ENCODE measurements around the gene CCNY. TPM values are rescaled to one million over a fixed set of nuclear protein-coding genes. Genes with fewer than 3 reads are reported as not detected.

The CCNY gene
- total RNA-seq, 2 experiments from 2014 or later = 62.5 to 62.8 TPM

- ChIA-PET POLR2A (no interaction called here), CTCF (no interaction called here)
Observed at GRCh38 chr10:35329520-35329919, 6.8 kb upstream of the CCNY start.

GRCh38 chr10:35331894-35332640 lies 4.2 kb upstream of the CCNY start:
- CTCF ChIA-PET = no interaction called here
- POLR2A ChIA-PET = interaction anchor here (0.9 kb wide), 1 partner anchor 24 kb away, joined by 3 read pairs; no protein-coding TSS in a partner anchor

- CTCF ChIA-PET = no interaction called here
- POLR2A ChIA-PET = no interaction called here
Observed at GRCh38 chr10:35334297-35334696, 2.0 kb upstream of the CCNY start.

GRCh38 chr10:35335133-35336083 lies 901 bp upstream of the CCNY start:
- ChIA-PET CTCF (interaction anchor here (1.3 kb wide), 1 partner anchor 20 kb away, joined by 4 read pairs; no protein-coding TSS in a partner anchor), POLR2A (interaction anchor here (0.6 kb wide), 1 partner anchor 21 kb away, joined by 4 read pairs; no protein-coding TSS in a partner anchor)

- POLR2A ChIA-PET = interaction anchor here (0.5 to 0.8 kb wide), 2 partner anchors 47 to 141 kb away, joined by 3 read pairs; no protein-coding TSS in a partner anchor
- CTCF ChIA-PET = interaction anchor here (1.2 to 1.3 kb wide), 2 partner anchors 13 to 18 kb away, joined by 4 read pairs; no protein-coding TSS in a partner anchor
Observed at GRCh38 chr10:35336921-35337823, 863 bp downstream of the CCNY start.

GRCh38 chr10:35339942-35340341 lies 3.6 kb downstream of the CCNY start:
- CTCF ChIA-PET = interaction anchor here (0.8 to 1.4 kb wide), 3 partner anchors 9 to 13 kb away, joined by 3 to 4 read pairs (median 3); no protein-coding TSS in a partner anchor
- POLR2A ChIA-PET = interaction anchor here (0.6 to 1.2 kb wide), 3 partner anchors 9 to 42 kb away, joined by 3 to 6 read pairs (median 6); no protein-coding TSS in a partner anchor

GRCh38 chr10:35340975-35341374 lies 4.7 kb downstream of the CCNY start:
- ChIA-PET POLR2A (interaction anchor here (0.6 to 1.3 kb wide), 2 partner anchors 16 to 215 kb away, joined by 3 to 4 read pairs; no protein-coding TSS in a partner anchor), CTCF (interaction anchor here (1.4 kb wide), 1 partner anchor 12 kb away, joined by 4 read pairs; no protein-coding TSS in a partner anchor)

- CTCF ChIA-PET = interaction anchor here (0.9 kb wide), 1 partner anchor 14 kb away, joined by 3 read pairs; no protein-coding TSS in a partner anchor
- POLR2A ChIA-PET = interaction anchor here (1.3 kb wide), 1 partner anchor 15 kb away, joined by 4 read pairs; no protein-coding TSS in a partner anchor
Observed at GRCh38 chr10:35341521-35341920, 5.2 kb downstream of the CCNY start.

GRCh38 chr10:35342183-35342753 lies 6.0 kb downstream of the CCNY start:
- CTCF ChIA-PET = interaction anchor here (0.7 to 1.3 kb wide), 3 partner anchors 13 to 1958 kb away, joined by 3 to 8 read pairs (median 4); no protein-coding TSS in a partner anchor
- POLR2A ChIA-PET = interaction anchor here (1.3 kb wide), 1 partner anchor 14 kb away, joined by 4 read pairs; no protein-coding TSS in a partner anchor

GRCh38 chr10:35343739-35344138 lies 7.4 kb downstream of the CCNY start:
- ChIA-PET POLR2A (no interaction called here), CTCF (interaction anchor here (1.3 kb wide), 1 partner anchor 13 kb away, joined by 8 read pairs; no protein-coding TSS in a partner anchor)

GRCh38 chr10:35345383-35345742 lies 9.1 kb downstream of the CCNY start:
- ChIA-PET POLR2A (interaction anchor here (1.1 kb wide), 1 partner anchor 11 kb away, joined by 5 read pairs; no protein-coding TSS in a partner anchor), CTCF (interaction anchor here (0.7 kb wide), 1 partner anchor 19 kb away, joined by 3 read pairs; no protein-coding TSS in a partner anchor)

- POLR2A ChIA-PET = no interaction called here
- CTCF ChIA-PET = no interaction called here
Observed at GRCh38 chr10:35346248-35346647, 9.9 kb downstream of the CCNY start.

GRCh38 chr10:35347121-35347562 lies 10.8 kb downstream of the CCNY start:
- CTCF ChIA-PET = no interaction called here

GRCh38 chr10:35347899-35348608 lies 11.7 kb downstream of the CCNY start:
- CTCF ChIA-PET = no interaction called here

More at GRCh38 chr10:35347121-35347562, 10.8 kb downstream of the CCNY start:
- POLR2A ChIA-PET = no interaction called here

GRCh38 chr10:35348609-35349388 lies 12.5 kb downstream of the CCNY start:
- CTCF ChIA-PET = interaction anchor here (1.0 kb wide), 1 partner anchor 9 kb away, joined by 3 read pairs; no protein-coding TSS in a partner anchor
- POLR2A ChIA-PET = interaction anchor here (1.0 kb wide), 2 partner anchors 9 to 21 kb away, joined by 3 to 6 read pairs; no protein-coding TSS in a partner anchor

More at GRCh38 chr10:35347899-35348608, 11.7 kb downstream of the CCNY start:
- POLR2A ChIA-PET = no interaction called here

GRCh38 chr10:35349389-35349915 lies 13.1 kb downstream of the CCNY start:
- ChIA-PET POLR2A (interaction anchor here (1.0 kb wide), 2 partner anchors 9 to 21 kb away, joined by 3 to 6 read pairs; no protein-coding TSS in a partner anchor), CTCF (interaction anchor here (1.0 to 1.7 kb wide), 3 partner anchors 9 to 12 kb away, joined by 3 to 4 read pairs (median 3); no protein-coding TSS in a partner anchor)

Data from activated CD8-positive, alpha-beta memory T cell treated with anti-CD3 and anti-CD28 coated beads for 36 hours (primary cell).